IMR-90 (cell line): ENCODE measurements around the gene FER. TPM values are rescaled to one million over a fixed set of nuclear protein-coding genes. Genes with fewer than 3 reads are reported as not detected.

ENCODE experiments used
- ATAC-seq: fragments of 200-7000 bp; cut with Tn5 transposase; 2 replicates; pipeline ENCODE4 v1.9.1; 2020; ENCODE audit warnings: low read depth, mild to moderate bottlenecking, moderate library complexity
- BruUV-seq: library from RNA; stranded (reverse); fragments of 400-500 nt; replicated peaks from 2 replicates; lab custom pipeline; 2021; lab: Mats Ljungman, UMichigan
- CTCF ChIA-PET: fragments of 300-600 bp; formaldehyde crosslinking; extraction: SDS; loops from one replicate; lab custom pipeline; 2021; ENCODE audit warnings: antibody characterized with exemption; lab: Yijun Ruan, JAX
- POLR2A ChIA-PET: fragments of 300-600 bp; sonication (Branson Sonifier 250); formaldehyde crosslinking; loops from one replicate; lab custom pipeline; 2022; ENCODE audit warnings: antibody characterized with exemption; ENCODE audit not compliant: unreplicated experiment; lab: Charles Lee
- DNase-seq: peaks from one replicate; pipeline ENCODE4 v3.0.0; 2013
- H2AFZ ChIP-seq: replicated peaks from 2 replicates; pipeline ENCODE3; 2013; ENCODE audit warnings: low read length, mild to moderate bottlenecking; ENCODE audit not compliant: poor library complexity
- H2AK5ac ChIP-seq: 2 replicates; pipeline ENCODE4 v1.6.1; 2013; ENCODE audit warnings: low read depth, low read length, inconsistent platforms
- H2AK9ac ChIP-seq: replicated peaks from 2 replicates; pipeline ENCODE3; 2013; ENCODE audit warnings: mild to moderate bottlenecking, low read depth, low read length, moderate library complexity; ENCODE audit not compliant: poor library complexity
- H2BK120ac ChIP-seq: 2 replicates; pipeline ENCODE4 v1.6.1; 2013; ENCODE audit warnings: low read depth, low read length, inconsistent platforms
- H2BK15ac ChIP-seq: 3 replicates; pipeline ENCODE4 v1.6.1; 2013; ENCODE audit warnings: low read depth, low read length, inconsistent platforms
- H2BK20ac ChIP-seq: 2 replicates; pipeline ENCODE4 v1.6.1; 2013; ENCODE audit warnings: low read depth, mild to moderate bottlenecking, inconsistent platforms, low read length, moderate library complexity
- H2BK5ac ChIP-seq: 2 replicates; pipeline ENCODE4 v1.6.1; 2013; ENCODE audit warnings: mild to moderate bottlenecking, low read depth, low read length, inconsistent platforms; ENCODE audit not compliant: poor library complexity, severe bottlenecking
- H3K14ac ChIP-seq: replicated peaks from 2 replicates; pipeline ENCODE4 v1.6.1; 2013; ENCODE audit warnings: low read depth, low read length, inconsistent platforms
- H3K18ac ChIP-seq: 2 replicates; pipeline ENCODE4 v1.6.1; 2013; ENCODE audit warnings: low read depth, low read length, control low read depth
- H3K23ac ChIP-seq: 2 replicates; pipeline ENCODE4 v1.6.1; 2013; ENCODE audit warnings: low read depth, low read length, inconsistent platforms
- H3K27ac ChIP-seq: 2 replicates; pipeline ENCODE4 v1.5.1; 2013; ENCODE audit warnings: mild to moderate bottlenecking, control low read depth, low read length; ENCODE audit not compliant: insufficient read depth
- H3K27me3 ChIP-seq: 2 replicates; pipeline ENCODE4 v1.6.1; 2013; ENCODE audit warnings: low read length; ENCODE audit not compliant: control insufficient read depth, insufficient read depth
- H3K36me3 ChIP-seq: 2 replicates; pipeline ENCODE4 v1.6.1; 2013; ENCODE audit warnings: low read length, mixed read lengths; ENCODE audit not compliant: control insufficient read depth, insufficient read depth
- H3K4ac ChIP-seq: 2 replicates; pipeline ENCODE4 v1.6.1; 2013; ENCODE audit warnings: low read depth, low read length, inconsistent platforms
- H3K4me1 ChIP-seq: 2 replicates; pipeline ENCODE4 v1.6.1; 2013; ENCODE audit warnings: low read length, mixed read lengths; ENCODE audit not compliant: control insufficient read depth, insufficient read depth
- H3K4me2 ChIP-seq: 2 replicates; pipeline ENCODE4 v1.6.1; 2013; ENCODE audit warnings: low read depth, mild to moderate bottlenecking, control low read depth, low read length, moderate library complexity
- H3K4me3 ChIP-seq: 2 replicates; pipeline ENCODE4 v1.5.1; 2013; ENCODE audit warnings: low read depth, mild to moderate bottlenecking, control low read depth, low read length, moderate library complexity; ENCODE audit not compliant: insufficient read depth
- H3K56ac ChIP-seq: 2 replicates; pipeline ENCODE4 v1.6.1; 2013; ENCODE audit warnings: low read length, inconsistent platforms; ENCODE audit not compliant: insufficient read depth; ENCODE audit errors: extremely low read depth
- H3K79me1 ChIP-seq, 2 experiments: 2 replicates each; pipeline ENCODE4 v1.6.1; 2013; ENCODE audit warnings: low read length in 2 of 2, inconsistent platforms in 1 of 2, low read depth in 1 of 2
- H3K9ac ChIP-seq: 2 replicates; pipeline ENCODE4 v1.6.1; 2013; ENCODE audit warnings: low read depth, low read length, control low read depth
- H3K9me1 ChIP-seq: 2 replicates; pipeline ENCODE4 v1.6.1; 2013; ENCODE audit warnings: low read length, inconsistent platforms; ENCODE audit not compliant: insufficient read depth
- H3K9me3 ChIP-seq: 2 replicates; pipeline ENCODE4 v1.6.1; 2013; ENCODE audit warnings: low read length; ENCODE audit not compliant: control insufficient read depth, insufficient read depth
- H4K20me1 ChIP-seq: 2 replicates; pipeline ENCODE4 v1.6.1; 2013; ENCODE audit warnings: low read length, inconsistent platforms; ENCODE audit not compliant: insufficient read depth
- H4K5ac ChIP-seq: 2 replicates; pipeline ENCODE4 v1.6.1; 2013; ENCODE audit warnings: mild to moderate bottlenecking, low read depth, low read length, control low read depth
- H4K8ac ChIP-seq, 2 experiments: 2 replicates each; pipeline ENCODE4 v1.6.1; 2013; ENCODE audit warnings: low read depth in 2 of 2, low read length in 2 of 2, control low read depth in 1 of 2, inconsistent platforms in 1 of 2
- H4K91ac ChIP-seq: 2 replicates; pipeline ENCODE4 v1.6.1; 2013; ENCODE audit warnings: low read depth, low read length, inconsistent platforms; ENCODE audit not compliant: insufficient read depth
- CEBPB ChIP-seq: IDR thresholded peaks from 2 replicates; pipeline ENCODE4 v1.6.1; 2012; ENCODE audit warnings: low read depth, low read length, improper control_type of control experiment
- CHD1 ChIP-seq: IDR thresholded peaks from 2 replicates; pipeline ENCODE4 v1.6.1; 2012; ENCODE audit warnings: low read depth, low read length, improper control_type of control experiment
- ELK1 ChIP-seq: fragments of 150-350 bp; IDR thresholded peaks from 2 replicates; pipeline ENCODE4 v1.6.1; 2016; ENCODE audit warnings: low read depth, mild to moderate bottlenecking, low read length, moderate library complexity, borderline replicate concordance
- MAFK ChIP-seq: IDR thresholded peaks from 2 replicates; pipeline ENCODE4 v1.6.1; 2012; ENCODE audit warnings: low read depth, low read length, improper control_type of control experiment
- MAZ ChIP-seq: IDR thresholded peaks from 2 replicates; pipeline ENCODE4 v1.6.1; 2012; ENCODE audit warnings: low read depth, mild to moderate bottlenecking, low read length, improper control_type of control experiment, moderate library complexity, borderline replicate concordance
- MXI1 ChIP-seq: IDR thresholded peaks from 2 replicates; pipeline ENCODE4 v1.6.1; 2012; ENCODE audit warnings: low read depth, mild to moderate bottlenecking, low read length, moderate library complexity, borderline replicate concordance
- RAD21 ChIP-seq: IDR thresholded peaks from 2 replicates; pipeline ENCODE4 v1.6.1; 2012; ENCODE audit warnings: low read length, improper control_type of control experiment
- RCOR1 ChIP-seq: IDR thresholded peaks from 2 replicates; pipeline ENCODE4 v1.6.1; 2012; ENCODE audit warnings: mild to moderate bottlenecking, low read length, improper control_type of control experiment; ENCODE audit not compliant: insufficient replicate concordance
- RFX5 ChIP-seq: IDR thresholded peaks from 2 replicates; pipeline ENCODE4 v1.8.0; 2012; ENCODE audit warnings: low read depth, mild to moderate bottlenecking, low read length, moderate library complexity
- SMC3 ChIP-seq: fragments of 150-350 bp; IDR thresholded peaks from 2 replicates; pipeline ENCODE4 v1.6.1; 2016; ENCODE audit warnings: low read depth, mild to moderate bottlenecking, antibody characterized with exemption, low read length, moderate library complexity
- WGBS, 2 experiments: methylation state at CpG; one replicate each; pipeline versions ENCODE4 v1.1.5 to v1.1.7; 2013; ENCODE audit warnings: missing lambda C conversion rate in 2 of 2; ENCODE audit not compliant: insufficient read length in 1 of 2; ENCODE audit errors: extremely low coverage in 2 of 2; 5-methylcytosine and 5-hydroxymethylcytosine counted together
- dilution Hi-C: fragments of 300-500 bp; cut with HindIII; formaldehyde crosslinking; loops from one replicate; pipeline ENCODE4 v1.14.3; 2018; ENCODE audit warnings: low sequenced_read_pairs; ENCODE audit not compliant: unreplicated experiment
- in situ Hi-C: fragments of 300-500 bp; cut with MboI; formaldehyde crosslinking; loops from 3 replicates; pipeline ENCODE4 v1.14.3; 2019; ENCODE audit warnings: low sequenced_read_pairs, inconsistent platforms, mixed read lengths
- intact Hi-C: fragments of 100-400 bp; cut with micrococcal nuclease; formaldehyde crosslinking; loops from 2 replicates; pipeline ENCODE4 v1.10.0; 2022
- polyA plus RNA-seq, 3 experiments: library from polyadenylated mRNA; depleted of rRNA; stranded (reverse); fragments of >200 nt; gene quantifications; 2 replicates each; pipeline ENCODE4 v1.2.3, GENCODE V29; 2012; ENCODE audit warnings: low replicate concordance in 1 of 3
- total RNA-seq: library from RNA; depleted of rRNA; stranded (reverse); fragments of >200 nt; gene quantifications from 2 replicates; pipeline ENCODE4 v1.2.3, GENCODE V29; 2012

FER gene
- total and polyA plus RNA-seq, 2 of the 4 experiments (the other 2 are of a cell fraction) = 3.5 to 32.4 TPM

- in situ Hi-C loops (no loop called here), dilution Hi-C loops (no loop called here), intact Hi-C loops (no loop called here)
- H3K4me1 ChIP-seq = no peaks in the 10 kb centered on the region
- no peaks in the 10 kb centered on the region for H3K9me3 ChIP-seq
- no peak overlapping the region for H2BK20ac ChIP-seq
- TF ChIP-seq MXI1 (no peak), MAFK (no peak), CHD1 (no peak), RAD21 (no peak), SMC3 (no peak), ELK1 (no peak), RCOR1 (no peak), RFX5 (no peak), CEBPB (no peak), MAZ (no peak)
- no peak overlapping the region for H2AK9ac ChIP-seq
- no peak overlapping the region for H3K4me2 ChIP-seq
- H3K79me1 ChIP-seq = peaks cover 0 to 3% of the 10 kb centered on the region in 2 experiments; a peak in 1 of 4 replicates
- no peak overlapping the region for H3K4me3 ChIP-seq
- H2BK5ac ChIP-seq = no peak overlapping the region
- no TSS peak for BruUV-seq
- no peaks in the 10 kb centered on the region for H3K27me3 ChIP-seq
- ChIA-PET CTCF (no interaction called here), POLR2A (no interaction called here)
- no peak overlapping the region for H2AK5ac ChIP-seq
- ATAC-seq = no peak
- H3K4ac ChIP-seq = no peak overlapping the region
- no peak overlapping the region for H4K91ac ChIP-seq
- no peak overlapping the region for H4K5ac ChIP-seq
- H3K14ac ChIP-seq = no peak overlapping the region
- H2BK15ac ChIP-seq = no peak overlapping the region
- no peak overlapping the region for H4K8ac ChIP-seq
- H3K23ac ChIP-seq = no peak overlapping the region
- H3K36me3 ChIP-seq = no peaks in the 10 kb centered on the region
- H2BK120ac ChIP-seq = no peak overlapping the region
- H3K18ac ChIP-seq = no peak overlapping the region
- H3K56ac ChIP-seq = no peak overlapping the region
- WGBS, 2 experiments = no CpG with 5 or more reads among the region's 6 CpGs
- no peaks in the 10 kb centered on the region for H3K9me1 ChIP-seq
- no peaks in the 10 kb centered on the region for H4K20me1 ChIP-seq
- DNase-seq = no peak
- H3K9ac ChIP-seq = no peak overlapping the region
- H3K27ac ChIP-seq = no peak overlapping the region
- H2AFZ ChIP-seq = no peak overlapping the region
Measured at GRCh38 chr5:109125755-109126429, 378.2 kb downstream of the FER start.
